Kidney epithelial cell (primary cell): ENCODE measurements around the gene ANO3. TPM values are rescaled to one million over a fixed set of nuclear protein-coding genes. Genes with fewer than 3 reads are reported as not detected.

Experiments
- DNase-seq: peaks from one replicate; pipeline ENCODE4 v3.0.0-alpha.2; 2010; ENCODE audit warnings: low read depth
- H3K27me3 ChIP-seq: 2 replicates; pipeline ENCODE4 v1.6.0; 2011; ENCODE audit warnings: low read length; ENCODE audit not compliant: control insufficient read depth, insufficient read depth
- H3K36me3 ChIP-seq: 2 replicates; pipeline ENCODE4 v1.5.1; 2011; ENCODE audit warnings: low read length; ENCODE audit not compliant: control insufficient read depth, insufficient read depth
- H3K4me3 ChIP-seq: 2 replicates; pipeline ENCODE4 v1.5.1; 2011; ENCODE audit warnings: low read depth, mild to moderate bottlenecking, control low read depth, low read length
- CTCF ChIP-seq: IDR thresholded peaks from 2 replicates; pipeline ENCODE4 v1.5.1; 2011; ENCODE audit warnings: mild to moderate bottlenecking, moderate library complexity, low read length, control low read depth, inconsistent platforms; ENCODE audit not compliant: insufficient read depth, poor library complexity, severe bottlenecking
- total RNA-seq: library from RNA; depleted of rRNA; stranded (reverse); fragments of >200 nt; gene quantifications from 2 replicates; pipeline ENCODE4 v1.2.3, GENCODE V29; 2015

Gene ANO3
- total RNA-seq, result not detected in 2 replicates

DNA sequence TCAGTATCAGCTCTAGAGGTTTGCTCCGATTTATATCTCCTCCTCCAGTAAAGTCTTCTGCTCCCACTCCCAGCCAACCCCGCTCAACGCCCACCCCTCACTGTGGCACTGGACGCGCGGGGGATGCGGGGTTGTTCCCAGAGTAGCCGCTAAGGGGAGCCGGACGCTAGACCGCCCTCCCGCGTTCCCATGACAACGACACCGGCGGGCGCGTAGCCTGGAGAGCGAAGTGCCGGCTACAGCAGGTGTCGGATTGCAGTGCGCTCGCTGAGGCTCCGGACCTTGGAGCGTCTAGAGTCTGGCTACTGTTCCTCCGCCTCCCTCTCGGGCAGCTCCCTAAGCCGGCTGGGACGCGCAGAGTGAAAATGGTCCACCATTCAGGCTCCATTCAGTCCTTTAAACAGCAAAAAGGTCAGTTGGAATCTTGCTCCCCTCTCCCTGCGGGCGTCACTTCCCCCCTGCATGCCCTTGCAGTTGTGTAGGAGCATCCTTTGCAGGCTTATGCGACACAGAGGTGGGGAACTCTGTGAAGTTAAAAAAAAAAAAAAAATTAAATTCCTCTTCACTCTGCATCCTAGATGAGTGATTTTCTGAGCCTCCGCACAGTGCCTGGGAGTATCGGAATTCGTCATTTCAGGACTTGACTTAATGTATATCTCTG lies at the start of gene ANO3:
Gene ANO3, plus strand, starts transcription at position 220 of the 661 bp plus-strand sequence. Its CDS starts 146 bp downstream, at position 366.
- DNase-seq, result peak; percentile 67
- Histone ChIP-seq H3K36me3 (no peaks in the 10 kb centered on the region), H3K4me3 (peak within 1 kb of the TSS; percentile 14), H3K27me3 (peaks cover 6% of the 10 kb centered on the region)
- TF ChIP-seq CTCF, result peak; percentile 86

- TF ChIP-seq CTCF, result no peak
- no peak for DNase-seq
- Histone ChIP-seq H3K36me3 (no peaks in the 10 kb centered on the region), H3K4me3 (no peak overlapping the region), H3K27me3 (no peaks in the 10 kb centered on the region)
Measured at GRCh38 chr11:26283852-26284408, 48.0 kb upstream of the ANO3 start.

DNA sequence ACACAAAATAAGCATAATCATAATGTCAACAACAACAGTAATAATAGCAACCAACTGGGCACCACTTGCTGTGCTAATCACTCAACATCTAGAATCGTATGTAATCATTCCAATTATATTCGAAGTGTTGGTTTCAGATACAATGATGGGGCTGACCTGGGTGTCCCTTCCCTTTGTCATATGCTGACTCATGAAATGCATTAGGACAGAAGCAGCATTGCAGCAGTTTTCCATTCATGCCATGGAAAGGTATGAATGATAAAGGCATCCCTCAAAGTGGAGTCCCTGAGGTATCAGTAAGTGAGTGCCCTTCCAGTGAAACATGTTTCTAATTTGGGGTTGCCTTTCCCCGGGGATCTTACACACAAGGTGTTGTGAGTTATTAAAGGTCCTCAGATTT lies 46.3 kb upstream of the ANO3 start:
- H3K4me3 ChIP-seq, result no peak overlapping the region
- no peak for TF ChIP-seq CTCF
- no peaks in the 10 kb centered on the region for H3K27me3 ChIP-seq
- no peaks in the 10 kb centered on the region for H3K36me3 ChIP-seq
- no peak for DNase-seq

GRCh38 chr11:26286472-26287066 lies 45.4 kb upstream of the ANO3 start:
- no peaks in the 10 kb centered on the region for H3K27me3 ChIP-seq
- no peaks in the 10 kb centered on the region for H3K36me3 ChIP-seq
- peak; percentile 63 for TF ChIP-seq CTCF
- H3K4me3 ChIP-seq, result no peak overlapping the region
- DNase-seq, result no peak

DNA sequence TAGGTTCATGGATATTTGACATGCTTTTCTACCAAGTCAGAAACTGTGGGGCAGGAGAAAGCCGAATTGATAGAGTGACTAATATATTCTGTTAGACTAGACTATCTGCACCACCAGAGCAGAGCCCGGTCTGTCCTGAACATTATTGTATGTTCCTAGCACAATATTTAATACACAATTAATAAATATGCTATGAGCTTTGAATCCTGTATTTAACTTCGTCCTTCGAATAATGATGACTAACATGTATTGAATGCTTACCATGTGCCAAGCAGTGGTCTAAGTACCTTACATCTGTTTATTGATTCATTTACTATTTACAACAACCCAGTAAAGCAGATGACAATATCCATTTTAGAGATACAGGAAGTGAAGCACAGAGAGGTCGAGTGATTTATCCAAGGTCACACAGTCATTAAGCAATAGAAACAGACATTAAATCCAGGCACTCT lies 44.8 kb upstream of the ANO3 start:
- Histone ChIP-seq H3K4me3 (no peak overlapping the region), H3K27me3 (no peaks in the 10 kb centered on the region), H3K36me3 (no peaks in the 10 kb centered on the region)
- no peak for DNase-seq
- TF ChIP-seq CTCF, result no peak
